Heart left ventricle (tissue), 13 donors: Measurements from ENCODE around the gene PHKA1.

Source experiments
- CTCF ChIP-seq, 12 donors: fragments of 200-600 bp; sonication (generic) in 4 of 12; IDR thresholded peaks; one replicate each; pipeline versions ENCODE4 v1.5.0 to v1.8.0; 2018 to 2022; ENCODE audit warnings: antibody characterized with exemption in 12 of 12, mild to moderate bottlenecking in 5 of 12
- POLR2A ChIP-seq, 2 donors: fragments of 450-650 bp; IDR thresholded peaks; one replicate each; pipeline ENCODE4 v1.6.1; 2017; ENCODE audit warnings: antibody characterized with exemption in 2 of 2, mild to moderate bottlenecking in 2 of 2, moderate library complexity in 2 of 2
- donor health status: ischemic (EF 13 %, LVEDD 7.1; RV severe dilation, severe dysfunction).
- donor health status: DM: no; HTN: yes; CAD: no.
- donor health status: DM: no; HTN: no; CAD: no.
- donor health status: ischemic (EF 25% LVEDD 6.9; RV normal size, moderate dysfunction).
- donor health status: ischemic (EF 25% LVEDD 5.7; RV mildly dilated, moderate dysfunction).
- donor health status: ischemic (EF 35%, LVEDD 5.7; RV mildly dilated, moderate dysfunction).
- donor health status: nonischemic (EF 11% LVEDD 7.7; RV severe dilation, severe dysfunction).
- donor health status: DM: yes; HTN: yes; CAD: no.
- donor health status: PGD.
- donor health status: ischemic (EF 29% LVEDD 5.4; RV normal size, mild dysfunction).
- donor health status: nonischemic (EF 23%, LVEDD 6.1; RV moderate dilation, normal function).

GRCh38 chrX:72685018-72685417 is 29.1 kb downstream of the PHKA1 start:
- TF ChIP-seq CTCF (IDR thresholded peaks at IDR 0.05) = no peak
- TF ChIP-seq POLR2A (IDR thresholded peaks at IDR 0.05) = no peak
